Measurements from ENCODE around the gene ARMC3. TPM values are rescaled to one million over a fixed set of nuclear protein-coding genes. Genes with fewer than 3 reads are reported as not detected.
A peak's percentile ranks its signal among the peaks of the same experiment; 100 is the strongest.

ARMC3 gene
- total RNA-seq, 1 donor from 2014 or later = not detected

DNA sequence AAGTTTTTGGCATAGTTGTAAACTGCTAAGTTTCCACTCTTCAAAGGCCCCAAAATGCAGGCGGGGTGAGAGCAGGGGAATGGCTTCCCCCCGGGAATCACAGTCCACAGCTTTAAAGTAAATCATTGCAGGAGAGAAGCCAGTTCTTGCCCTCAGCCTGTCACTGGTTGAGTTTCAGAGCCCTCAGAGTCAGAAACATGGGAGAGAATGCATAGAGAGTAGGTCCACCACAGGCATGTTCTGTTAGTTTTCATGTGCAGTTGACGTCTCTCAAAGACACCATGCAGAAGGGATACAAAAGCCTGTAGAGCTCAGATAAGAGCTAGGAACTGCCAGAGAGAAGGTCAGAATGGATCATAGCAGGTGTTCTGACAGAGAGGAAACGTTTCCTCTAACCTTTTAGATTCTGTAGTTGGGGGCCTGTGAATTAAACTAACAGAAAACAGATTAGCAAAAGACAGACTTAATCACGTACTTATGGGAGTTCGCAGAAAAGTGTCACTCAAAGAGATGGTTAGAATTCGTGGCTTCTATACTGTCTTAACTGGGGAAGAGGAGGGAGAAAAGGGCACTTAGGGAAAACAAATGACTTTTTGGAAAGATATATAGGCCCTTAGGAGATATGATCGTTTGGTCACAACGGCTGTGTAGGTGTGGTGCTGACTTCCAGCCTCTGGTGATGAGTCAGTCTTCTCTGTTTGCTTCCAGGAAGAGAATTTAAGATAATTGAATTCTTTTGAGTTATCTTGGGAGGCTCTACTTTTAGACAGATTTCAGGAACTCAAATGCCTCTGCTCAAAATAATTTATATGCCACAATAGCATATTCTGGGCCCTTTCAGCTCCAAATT, 119.6 kb downstream of the ARMC3 start:
- Mint-ChIP-seq H3K27me3 (ENCODE audit: unreplicated experiment) (peaks cover 13% of the 10 kb centered on the region), H3K36me3 (ENCODE audit: unreplicated experiment) (no peaks in the 10 kb centered on the region), H3K27ac (ENCODE audit: unreplicated experiment) (no peak overlapping the region), H3K9me3 (ENCODE audit: unreplicated experiment) (no peaks in the 10 kb centered on the region), H3K4me3 (ENCODE audit: unreplicated experiment) (no peak overlapping the region), H3K4me1 (ENCODE audit: unreplicated experiment) (no peaks in the 10 kb centered on the region)
- TF ChIP-seq, protein P1, sequence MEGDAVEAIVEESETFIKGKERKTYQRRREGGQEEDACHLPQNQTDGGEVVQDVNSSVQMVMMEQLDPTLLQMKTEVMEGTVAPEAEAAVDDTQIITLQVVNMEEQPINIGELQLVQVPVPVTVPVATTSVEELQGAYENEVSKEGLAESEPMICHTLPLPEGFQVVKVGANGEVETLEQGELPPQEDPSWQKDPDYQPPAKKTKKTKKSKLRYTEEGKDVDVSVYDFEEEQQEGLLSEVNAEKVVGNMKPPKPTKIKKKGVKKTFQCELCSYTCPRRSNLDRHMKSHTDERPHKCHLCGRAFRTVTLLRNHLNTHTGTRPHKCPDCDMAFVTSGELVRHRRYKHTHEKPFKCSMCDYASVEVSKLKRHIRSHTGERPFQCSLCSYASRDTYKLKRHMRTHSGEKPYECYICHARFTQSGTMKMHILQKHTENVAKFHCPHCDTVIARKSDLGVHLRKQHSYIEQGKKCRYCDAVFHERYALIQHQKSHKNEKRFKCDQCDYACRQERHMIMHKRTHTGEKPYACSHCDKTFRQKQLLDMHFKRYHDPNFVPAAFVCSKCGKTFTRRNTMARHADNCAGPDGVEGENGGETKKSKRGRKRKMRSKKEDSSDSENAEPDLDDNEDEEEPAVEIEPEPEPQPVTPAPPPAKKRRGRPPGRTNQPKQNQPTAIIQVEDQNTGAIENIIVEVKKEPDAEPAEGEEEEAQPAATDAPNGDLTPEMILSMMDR (IDR thresholded peaks at IDR 0.05) = no peak
- DNase-seq (ENCODE audit: extremely low spot score, unreplicated experiment) = peak; percentile 49

DNA sequence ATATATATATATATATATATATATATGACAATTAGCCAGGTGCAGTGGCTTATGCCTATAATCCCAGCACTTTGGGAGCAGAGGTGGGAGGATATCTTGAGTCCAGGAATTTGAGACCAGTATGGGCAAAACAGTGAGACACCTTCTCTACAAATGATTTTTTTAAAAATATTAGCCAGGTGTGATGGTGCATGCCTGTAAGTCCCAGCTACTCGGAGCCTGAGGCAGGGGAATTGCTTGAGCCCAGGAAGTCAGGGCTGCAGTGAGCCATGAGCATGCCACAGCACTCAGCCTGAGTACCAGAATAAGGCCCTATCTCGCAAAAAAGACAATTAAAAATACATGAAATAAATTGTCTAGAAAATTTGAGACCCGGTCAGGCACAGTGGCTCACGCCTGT, 120.3 kb downstream of the ARMC3 start:
- Mint-ChIP-seq H3K36me3 (ENCODE audit: unreplicated experiment) (no peaks in the 10 kb centered on the region), H3K9me3 (ENCODE audit: unreplicated experiment) (no peaks in the 10 kb centered on the region), H3K27ac (ENCODE audit: unreplicated experiment) (no peak overlapping the region), H3K27me3 (ENCODE audit: unreplicated experiment) (peaks cover 9% of the 10 kb centered on the region), H3K4me1 (ENCODE audit: unreplicated experiment) (no peaks in the 10 kb centered on the region), H3K4me3 (ENCODE audit: unreplicated experiment) (no peak overlapping the region)
- TF ChIP-seq, protein P1 (IDR thresholded peaks at IDR 0.05) = no peak
- DNase-seq (ENCODE audit: extremely low spot score, unreplicated experiment) = no peak

DNA sequence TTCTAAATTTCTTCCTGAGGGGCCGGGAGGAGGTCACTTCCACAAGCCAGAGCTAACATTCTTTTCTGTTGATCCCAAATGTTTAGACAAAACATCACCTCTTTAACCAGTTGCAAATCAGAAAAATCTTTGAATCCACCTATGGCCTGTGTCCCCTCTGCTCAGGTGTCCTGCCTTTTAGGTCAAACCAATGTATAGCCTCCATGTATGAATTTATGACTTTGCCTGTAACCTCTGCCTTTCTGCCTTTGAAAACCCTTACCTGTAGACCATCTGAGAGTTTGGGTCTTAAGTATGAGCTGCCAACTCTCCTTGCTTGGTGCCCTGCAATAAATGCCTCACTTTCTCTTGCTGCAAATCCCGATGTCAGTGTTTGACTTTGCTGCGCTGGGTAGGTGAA, 123.4 kb downstream of the ARMC3 start:
- Mint-ChIP-seq H3K9me3 (ENCODE audit: unreplicated experiment) (no peaks in the 10 kb centered on the region), H3K27me3 (ENCODE audit: unreplicated experiment) (peaks cover 24% of the 10 kb centered on the region), H3K36me3 (ENCODE audit: unreplicated experiment) (no peaks in the 10 kb centered on the region), H3K4me3 (ENCODE audit: unreplicated experiment) (no peak overlapping the region), H3K4me1 (ENCODE audit: unreplicated experiment) (no peaks in the 10 kb centered on the region), H3K27ac (ENCODE audit: unreplicated experiment) (no peak overlapping the region)
- no peak for DNase-seq (ENCODE audit: extremely low spot score, unreplicated experiment)
- TF ChIP-seq, protein P1 (IDR thresholded peaks at IDR 0.05) = no peak

DNA sequence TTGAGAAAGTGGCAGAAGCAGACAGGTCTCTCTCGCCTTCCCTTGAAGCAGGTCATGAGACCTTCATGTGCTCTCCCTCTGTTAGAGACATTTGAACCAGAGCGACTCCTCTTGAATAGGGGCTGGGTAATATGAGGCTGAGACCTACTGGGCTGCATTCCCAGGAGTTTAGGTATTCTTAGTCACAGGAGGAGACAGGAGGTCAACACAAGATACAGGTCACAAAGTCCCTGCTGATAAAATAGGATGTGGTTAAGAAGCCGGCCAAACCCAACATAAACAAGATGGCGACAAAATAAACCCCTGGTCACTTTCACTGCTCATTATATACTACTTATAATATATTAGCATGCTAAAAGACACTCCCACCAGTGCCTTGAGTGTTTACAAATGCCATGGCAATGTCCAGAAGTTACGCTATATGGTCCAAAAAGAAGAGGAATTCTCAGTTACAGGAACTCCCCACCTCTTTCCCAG, 124.0 kb downstream of the ARMC3 start:
- Mint-ChIP-seq H3K4me1 (ENCODE audit: unreplicated experiment) (no peaks in the 10 kb centered on the region), H3K9me3 (ENCODE audit: unreplicated experiment) (no peaks in the 10 kb centered on the region), H3K27ac (ENCODE audit: unreplicated experiment) (no peak overlapping the region), H3K36me3 (ENCODE audit: unreplicated experiment) (no peaks in the 10 kb centered on the region), H3K27me3 (ENCODE audit: unreplicated experiment) (peaks cover 24% of the 10 kb centered on the region), H3K4me3 (ENCODE audit: unreplicated experiment) (no peak overlapping the region)
- no peak for DNase-seq (ENCODE audit: extremely low spot score, unreplicated experiment)
- TF ChIP-seq, protein P1 (IDR thresholded peaks at IDR 0.05) = no peak

DNA sequence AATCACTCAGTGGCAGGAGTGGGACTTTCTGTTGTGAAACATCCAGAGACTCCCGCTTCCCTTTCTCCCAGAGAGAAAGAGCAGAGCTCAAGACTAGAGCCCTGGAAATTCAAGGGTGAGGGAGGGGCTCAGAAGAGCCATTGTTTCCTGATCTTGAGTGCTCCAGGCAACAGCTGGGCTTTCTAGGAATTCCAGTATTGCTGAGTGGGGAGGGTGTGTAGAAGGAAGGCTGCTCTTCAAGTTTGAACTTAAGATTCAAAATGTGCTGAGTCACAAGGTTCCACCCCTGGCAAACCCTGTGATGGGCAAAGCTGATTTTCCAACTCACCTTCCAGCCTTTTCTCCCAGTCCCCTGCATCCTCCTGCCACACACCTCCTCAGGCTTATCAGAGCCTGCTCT, 125.2 kb downstream of the ARMC3 start:
- TF ChIP-seq, protein P1 (IDR thresholded peaks at IDR 0.05) = no peak
- Mint-ChIP-seq H3K4me3 (ENCODE audit: unreplicated experiment) (no peak overlapping the region), H3K36me3 (ENCODE audit: unreplicated experiment) (no peaks in the 10 kb centered on the region), H3K4me1 (ENCODE audit: unreplicated experiment) (no peaks in the 10 kb centered on the region), H3K27me3 (ENCODE audit: unreplicated experiment) (peaks cover 22% of the 10 kb centered on the region), H3K27ac (ENCODE audit: unreplicated experiment) (no peak overlapping the region), H3K9me3 (ENCODE audit: unreplicated experiment) (no peaks in the 10 kb centered on the region)
- DNase-seq (ENCODE audit: extremely low spot score, unreplicated experiment) = no peak

Data from osteocyte (in vitro differentiated cells).